Suprapubic skin (tissue), 4 donors: ENCODE measurements around the gene PRR36. TPM values are rescaled to one million over a fixed set of nuclear protein-coding genes. Genes with fewer than 3 reads are reported as not detected.

ENCODE experiments used
- DNase-seq, 2 donors: peaks; one replicate each; pipeline ENCODE4 v3.0.0-alpha.2; 2019; ENCODE audit warnings: low spot score in 2 of 2
- H3K27ac ChIP-seq: fragments of 200-600 bp; sonication (generic); one replicate; pipeline ENCODE4 v1.5.1; 2019
- H3K27me3 ChIP-seq: fragments of 200-600 bp; sonication (generic); one replicate; pipeline ENCODE4 v1.5.1; 2019
- H3K36me3 ChIP-seq: fragments of 200-600 bp; sonication (generic); one replicate; pipeline ENCODE4 v1.5.1; 2019
- H3K4me1 ChIP-seq: fragments of 200-600 bp; sonication (generic); one replicate; pipeline ENCODE4 v1.5.1; 2019
- H3K4me3 ChIP-seq: fragments of 200-600 bp; sonication (generic); one replicate; pipeline ENCODE4 v1.5.1; 2019; ENCODE audit warnings: mild to moderate bottlenecking
- H3K9me3 ChIP-seq: fragments of 200-600 bp; sonication (generic); one replicate; pipeline ENCODE4 v1.5.1; 2019
- CTCF ChIP-seq, 2 donors: fragments of 200-600 bp in 1 of 2; fragments of 450-650 bp in 1 of 2; sonication (generic) in 1 of 2; IDR thresholded peaks; one replicate each; pipeline ENCODE4 v1.5.1; 2016 to 2019; ENCODE audit warnings: antibody characterized with exemption in 2 of 2, mild to moderate bottlenecking in 1 of 2, moderate library complexity in 1 of 2
- EP300 ChIP-seq: sonication (generic); formaldehyde crosslinking; IDR thresholded peaks from one replicate; pipeline ENCODE4 v1.6.1; 2017; ENCODE audit warnings: antibody characterized with exemption
- POLR2A ChIP-seq, 2 donors: fragments of 450-650 bp; IDR thresholded peaks; one replicate each; pipeline ENCODE4 v1.6.1; 2017; ENCODE audit warnings: antibody characterized with exemption in 2 of 2, mild to moderate bottlenecking in 2 of 2, moderate library complexity in 2 of 2
- POLR2AphosphoS5 ChIP-seq, 3 donors: sonication (generic); formaldehyde crosslinking; IDR thresholded peaks; one replicate each; pipeline ENCODE4 v1.6.1; 2017; ENCODE audit warnings: antibody characterized with exemption in 3 of 3
- WGBS: methylation state at CpG from one replicate; pipeline ENCODE4 v1.1.5; 2018; 5-methylcytosine and 5-hydroxymethylcytosine counted together
- total RNA-seq, 4 donors: library from RNA; depleted of rRNA; stranded (reverse); fragments of >200 nt; gene quantifications; one replicate each; pipeline ENCODE4 v1.1.0, GENCODE V29; 2016

Gene PRR36
- total RNA-seq, 4 donors from 2014 or later, result 0.26 to 1.1 (median 0.74) TPM

GRCh38 chr19:7832009-7832408 lies 42.2 kb downstream of the PRR36 start:
- Histone ChIP-seq H3K9me3 (no peaks in the 10 kb centered on the region), H3K4me3 (no peak overlapping the region), H3K27me3 (no peaks in the 10 kb centered on the region), H3K36me3 (no peaks in the 10 kb centered on the region), H3K27ac (no peak overlapping the region), H3K4me1 (peaks cover 41% of the 10 kb centered on the region)
- WGBS, result 73% methylated on average over 17 of the region's 17 CpGs
- no peak for DNase-seq
- TF ChIP-seq CTCF (IDR thresholded peaks at IDR 0.05) (no peak), POLR2A (IDR thresholded peaks at IDR 0.05) (no peak), EP300 (no peak), POLR2AphosphoS5 (IDR thresholded peaks at IDR 0.05) (no peak)

- 56% methylated on average over 6 of the region's 10 CpGs for WGBS
- Histone ChIP-seq H3K4me3 (no peak overlapping the region), H3K27me3 (no peaks in the 10 kb centered on the region), H3K9me3 (no peaks in the 10 kb centered on the region), H3K36me3 (no peaks in the 10 kb centered on the region), H3K27ac (no peak overlapping the region), H3K4me1 (peaks cover 41% of the 10 kb centered on the region)
- TF ChIP-seq EP300 (no peak), POLR2AphosphoS5 (IDR thresholded peaks at IDR 0.05) (no peak), POLR2A (IDR thresholded peaks at IDR 0.05) (no peak), CTCF (IDR thresholded peaks at IDR 0.05) (peak in 1 of 2 donors; percentile 11)
- DNase-seq, result no peak
Measured at GRCh38 chr19:7831452-7831851, 42.7 kb downstream of the PRR36 start.

GRCh38 chr19:7830823-7831222 lies 43.4 kb downstream of the PRR36 start:
- Histone ChIP-seq H3K9me3 (no peaks in the 10 kb centered on the region), H3K4me1 (peaks cover 41% of the 10 kb centered on the region), H3K4me3 (peak overlapping the region; percentile 67), H3K27me3 (no peaks in the 10 kb centered on the region), H3K27ac (no peak overlapping the region), H3K36me3 (no peaks in the 10 kb centered on the region)
- 35% methylated on average over 7 of the region's 7 CpGs for WGBS
- no peak for DNase-seq
- TF ChIP-seq EP300, result no peak
- no peak for TF ChIP-seq CTCF (IDR thresholded peaks at IDR 0.05)
- TF ChIP-seq POLR2A (IDR thresholded peaks at IDR 0.05), result no peak
- TF ChIP-seq POLR2AphosphoS5 (IDR thresholded peaks at IDR 0.05), result no peak

GRCh38 chr19:7830272-7830771 lies 43.9 kb downstream of the PRR36 start:
- DNase-seq, result no peak
- H3K27me3 ChIP-seq, result no peaks in the 10 kb centered on the region
- peak overlapping the region; percentile 51 for H3K27ac ChIP-seq
- H3K4me3 ChIP-seq, result peak overlapping the region; percentile 67
- no peak for TF ChIP-seq EP300
- no peak for TF ChIP-seq CTCF (IDR thresholded peaks at IDR 0.05)
- TF ChIP-seq POLR2A (IDR thresholded peaks at IDR 0.05), result no peak
- no peak for TF ChIP-seq POLR2AphosphoS5 (IDR thresholded peaks at IDR 0.05)
- no peaks in the 10 kb centered on the region for H3K9me3 ChIP-seq
- WGBS, result under 1% methylated on average over 27 of the region's 53 CpGs
- peaks cover 41% of the 10 kb centered on the region for H3K4me1 ChIP-seq
- H3K36me3 ChIP-seq, result no peaks in the 10 kb centered on the region

GRCh38 chr19:7829561-7830271 lies 44.5 kb downstream of the PRR36 start, which contains the start of gene EVI5L:
Gene EVI5L, plus strand, starts transcription at chr19:7830218. Its CDS starts 16,325 bp downstream, at chr19:7846543.
- DNase-seq, result peak; percentile 99
- H3K4me3 ChIP-seq, result peak within 1 kb of the TSS; percentile 67
- peaks cover 41% of the 10 kb centered on the region for H3K4me1 ChIP-seq
- H3K9me3 ChIP-seq, result no peaks in the 10 kb centered on the region
- WGBS, result 0% methylated on average over 20 of the region's 45 CpGs
- no peaks in the 10 kb centered on the region for H3K27me3 ChIP-seq
- H3K27ac ChIP-seq, result peak within 1 kb of the TSS; percentile 51
- peak in 2 of 3 donors; percentile 26 to 92 for TF ChIP-seq POLR2AphosphoS5 (IDR thresholded peaks at IDR 0.05)
- no peak for TF ChIP-seq POLR2A (IDR thresholded peaks at IDR 0.05)
- H3K36me3 ChIP-seq, result no peaks in the 10 kb centered on the region
